Measurements from ENCODE around the gene ARHGAP31.

ARHGAP31 gene

GRCh38 chr3:119347036-119347435 is 52.9 kb downstream of the ARHGAP31 start:
- TF ChIP-seq CSDC2 (CRISPR knock-in tag; IDR thresholded peaks at IDR 0.05) (no peak), ZFP3 (CRISPR knock-in tag; IDR thresholded peaks at IDR 0.05) (no peak), TCF4 (CRISPR knock-in tag; IDR thresholded peaks at IDR 0.05; ENCODE audit: borderline replicate concordance) (no peak), ZFP30 (CRISPR knock-in tag; IDR thresholded peaks at IDR 0.05) (no peak), BACH2 (CRISPR knock-in tag; IDR thresholded peaks at IDR 0.05; ENCODE audit: borderline replicate concordance) (no peak)
- no peak for ATAC-seq

- TF ChIP-seq POU6F1 (CRISPR knock-in tag; IDR thresholded peaks at IDR 0.05; ENCODE audit: borderline replicate concordance, low read depth) (no peak), CREB5 (CRISPR knock-in tag; IDR thresholded peaks at IDR 0.05; ENCODE audit: low read depth) (no peak), ZFP30 (CRISPR knock-in tag; IDR thresholded peaks at IDR 0.05) (no peak), ZC3H10 (CRISPR knock-in tag; IDR thresholded peaks at IDR 0.05) (no peak), TOX (CRISPR knock-in tag; IDR thresholded peaks at IDR 0.05; ENCODE audit: borderline replicate concordance) (no peak), CSDC2 (CRISPR knock-in tag; IDR thresholded peaks at IDR 0.05) (no peak), GLIS3 (CRISPR knock-in tag; IDR thresholded peaks at IDR 0.05) (no peak), ZNF70 (CRISPR knock-in tag; IDR thresholded peaks at IDR 0.05) (no peak), ISL1 (CRISPR knock-in tag; IDR thresholded peaks at IDR 0.05) (no peak)
- ATAC-seq: no peak
These were observed 55.3 kb downstream of the ARHGAP31 start for GRCh38 chr3:119349354-119350041.

- ATAC-seq: no peak
- TF ChIP-seq PATZ1 (CRISPR knock-in tag; IDR thresholded peaks at IDR 0.05; ENCODE audit: borderline replicate concordance) (no peak), ISL1 (CRISPR knock-in tag; IDR thresholded peaks at IDR 0.05) (no peak), SNAI2 (CRISPR knock-in tag; IDR thresholded peaks at IDR 0.05) (no peak), RARB (CRISPR knock-in tag; IDR thresholded peaks at IDR 0.05) (no peak), ARNTL (CRISPR knock-in tag; IDR thresholded peaks at IDR 0.05; ENCODE audit: borderline replicate concordance, low read depth) (no peak), GLIS3 (CRISPR knock-in tag; IDR thresholded peaks at IDR 0.05) (no peak), TOX (CRISPR knock-in tag; IDR thresholded peaks at IDR 0.05; ENCODE audit: borderline replicate concordance) (no peak), OSR1 (CRISPR knock-in tag; IDR thresholded peaks at IDR 0.05) (no peak), CSRNP3 (CRISPR knock-in tag; IDR thresholded peaks at IDR 0.05) (no peak), PPARA (CRISPR knock-in tag; IDR thresholded peaks at IDR 0.05; ENCODE audit: borderline replicate concordance) (no peak), ZNF8 (CRISPR knock-in tag; IDR thresholded peaks at IDR 0.05) (no peak), TSHZ2 (CRISPR knock-in tag; IDR thresholded peaks at IDR 0.05) (no peak), TCF4 (CRISPR knock-in tag; IDR thresholded peaks at IDR 0.05; ENCODE audit: borderline replicate concordance) (no peak), POU6F1 (CRISPR knock-in tag; IDR thresholded peaks at IDR 0.05; ENCODE audit: borderline replicate concordance, low read depth) (no peak), ZFP30 (CRISPR knock-in tag; IDR thresholded peaks at IDR 0.05) (no peak), ZC3H10 (CRISPR knock-in tag; IDR thresholded peaks at IDR 0.05) (no peak), ZNF565 (CRISPR knock-in tag; conservative IDR thresholded peaks at IDR 0.05; ENCODE audit: low read depth) (no peak), ZFP3 (CRISPR knock-in tag; IDR thresholded peaks at IDR 0.05) (no peak)
These were observed 55.9 kb downstream of the ARHGAP31 start for GRCh38 chr3:119350114-119350513.

Data from SK-N-SH treated with all-trans-retinoic acid at 6 μM for 48 hours (cell line).